Prostate gland (tissue), 2 donors: ENCODE results near the gene IL25.

ENCODE experiments used
- CTCF ChIP-seq, 4 experiments: fragments of 200-600 bp in 2 of 4; fragments of 450-650 bp in 2 of 4; sonication (generic) in 2 of 4; IDR thresholded peaks; 1 replicate in 3 of 4; 2 replicates in 1 of 4; pipeline ENCODE4 v1.5.1; 2016 to 2019; ENCODE audit warnings: antibody characterized with exemption in 4 of 4, mild to moderate bottlenecking in 2 of 4, moderate library complexity in 2 of 4
- POLR2A ChIP-seq: fragments of 450-650 bp; IDR thresholded peaks from one replicate; pipeline ENCODE4 v1.6.1; 2016; ENCODE audit warnings: antibody characterized with exemption, mild to moderate bottlenecking
- POLR2AphosphoS5 ChIP-seq: sonication (generic); formaldehyde crosslinking; IDR thresholded peaks from one replicate; pipeline ENCODE4 v1.6.1; 2017; ENCODE audit warnings: antibody characterized with exemption

GRCh38 chr14:23357261-23357660, 15.3 kb upstream of the IL25 start:
- TF ChIP-seq POLR2A (no peak), CTCF (IDR thresholded peaks at IDR 0.05) (no peak), POLR2AphosphoS5 (no peak)
